HepG2 (cell line): ENCODE measurements around the gene TRIM28.

Experiments
- SRSF9 ChIP-seq: fragments of 200-400 bp; formaldehyde crosslinking; IDR thresholded peaks from 2 replicates; pipeline ENCODE4 v1.6.1; 2018; ENCODE audit warnings: borderline replicate concordance, mild to moderate bottlenecking, low read depth, low read length; ENCODE audit not compliant: insufficient read depth, poor library complexity, severe bottlenecking
- ZNF230 ChIP-seq: sonication (generic); formaldehyde crosslinking; IDR thresholded peaks from 2 replicates; pipeline ENCODE4 v1.4.0; 2020; ENCODE audit warnings: mild to moderate bottlenecking, missing genetic modification reagents
- ZNF510 ChIP-seq: sonication (generic); formaldehyde crosslinking; IDR thresholded peaks from 2 replicates; pipeline ENCODE4 v1.4.0; 2020; ENCODE audit warnings: low read depth, mild to moderate bottlenecking, missing genetic modification reagents
- ZNF7 ChIP-seq: IDR thresholded peaks from 2 replicates; pipeline ENCODE4 v1.6.1; 2016; ENCODE audit warnings: missing biosample characterization, missing genetic modification reagents
- ZNF710 ChIP-seq: sonication (generic); formaldehyde crosslinking; IDR thresholded peaks from 2 replicates; pipeline ENCODE4 v1.5.0; 2020; ENCODE audit warnings: mild to moderate bottlenecking, missing genetic modification reagents, borderline replicate concordance

DNA sequence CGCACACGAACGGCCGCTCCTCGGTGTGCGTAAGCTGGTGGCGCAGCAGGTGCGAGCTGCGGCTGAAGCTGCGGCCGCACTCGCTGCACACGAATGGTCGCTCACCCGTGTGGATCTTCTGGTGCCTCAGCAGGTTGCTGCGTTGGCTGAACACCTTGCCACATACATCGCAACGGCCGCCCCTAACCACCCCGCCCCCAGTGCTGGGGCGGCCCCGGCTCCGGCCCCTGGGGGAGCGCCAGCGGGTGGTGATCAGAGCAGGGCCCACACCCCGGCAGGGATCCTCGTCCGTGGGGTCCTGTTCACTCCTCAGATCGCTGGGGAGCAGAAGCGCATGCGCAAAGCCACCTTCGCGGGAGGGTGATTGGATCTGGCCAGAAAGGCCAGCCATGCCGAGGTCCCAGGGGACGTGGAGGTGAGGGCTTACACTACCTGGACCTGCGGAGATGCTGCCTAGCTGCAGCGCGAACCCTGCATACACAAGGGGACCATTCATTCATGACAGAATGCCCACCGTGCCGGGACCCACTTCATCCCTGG is 19.2 kb downstream of the TRIM28 start:
- TF ChIP-seq ZNF230 (CRISPR knock-in tag): no peak
- TF ChIP-seq ZNF710 (CRISPR knock-in tag): no peak
- TF ChIP-seq SRSF9: no peak
- no peak for TF ChIP-seq ZNF7 (CRISPR knock-in tag)
- no peak for TF ChIP-seq ZNF510 (CRISPR knock-in tag)
